NCI-H1436 (cell line): Measurements from ENCODE around the gene GCH1.
"Not testable (repeated sequence)": the region's sequence is repeated elsewhere in the genome, so short reads cannot be mapped to it uniquely, and the experiment has no call there.

Source experiments
- DNase-seq: peaks from one replicate; lab custom pipeline; 2025; lab: John Stamatoyannopoulos, UW

GCH1 gene

DNA sequence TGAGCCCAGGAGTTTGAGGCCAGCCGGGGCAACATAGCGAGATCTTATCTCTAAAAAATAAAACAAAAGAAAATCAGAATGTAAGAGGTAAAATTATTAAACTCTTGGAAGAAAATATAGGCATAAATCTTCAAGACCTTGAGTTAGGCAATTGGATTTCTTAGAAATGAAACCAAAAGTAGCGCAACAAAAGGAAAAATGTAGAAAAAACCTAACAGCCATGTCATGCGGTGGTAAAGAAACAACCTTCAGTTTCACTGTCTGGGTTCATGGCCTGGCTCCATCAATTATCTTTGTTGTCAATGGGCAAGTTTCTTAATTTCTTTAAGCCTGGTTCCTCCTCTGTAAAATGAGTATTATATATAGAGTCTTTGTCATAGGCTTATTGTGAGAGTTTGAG is 5.6 kb upstream of the GCH1 start:
- DNase-seq = no peak

DNA sequence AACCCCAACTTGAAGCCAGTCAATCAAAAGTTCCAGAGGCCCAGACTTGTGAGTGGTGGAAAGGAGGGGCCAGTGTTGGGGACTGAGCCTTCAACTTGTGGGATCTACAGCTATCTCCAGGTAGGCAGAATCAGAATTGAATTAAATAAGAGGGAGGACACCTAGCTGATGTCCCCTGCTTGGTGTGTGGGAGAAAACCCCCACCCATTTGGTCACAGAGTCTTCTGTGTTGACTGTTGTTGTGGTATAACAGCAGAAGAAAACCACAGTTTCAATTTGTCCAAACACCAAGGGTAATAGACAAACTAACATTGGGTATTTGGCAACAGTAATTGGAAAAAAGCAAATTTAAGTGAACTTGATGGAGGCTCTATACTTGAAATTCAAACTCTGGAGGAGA is 3.4 kb upstream of the GCH1 start:
- no peak for DNase-seq

GRCh38 chr14:54902143-54902520 is 494 bp downstream of the GCH1 start:
- peak; percentile 21 for DNase-seq

DNA sequence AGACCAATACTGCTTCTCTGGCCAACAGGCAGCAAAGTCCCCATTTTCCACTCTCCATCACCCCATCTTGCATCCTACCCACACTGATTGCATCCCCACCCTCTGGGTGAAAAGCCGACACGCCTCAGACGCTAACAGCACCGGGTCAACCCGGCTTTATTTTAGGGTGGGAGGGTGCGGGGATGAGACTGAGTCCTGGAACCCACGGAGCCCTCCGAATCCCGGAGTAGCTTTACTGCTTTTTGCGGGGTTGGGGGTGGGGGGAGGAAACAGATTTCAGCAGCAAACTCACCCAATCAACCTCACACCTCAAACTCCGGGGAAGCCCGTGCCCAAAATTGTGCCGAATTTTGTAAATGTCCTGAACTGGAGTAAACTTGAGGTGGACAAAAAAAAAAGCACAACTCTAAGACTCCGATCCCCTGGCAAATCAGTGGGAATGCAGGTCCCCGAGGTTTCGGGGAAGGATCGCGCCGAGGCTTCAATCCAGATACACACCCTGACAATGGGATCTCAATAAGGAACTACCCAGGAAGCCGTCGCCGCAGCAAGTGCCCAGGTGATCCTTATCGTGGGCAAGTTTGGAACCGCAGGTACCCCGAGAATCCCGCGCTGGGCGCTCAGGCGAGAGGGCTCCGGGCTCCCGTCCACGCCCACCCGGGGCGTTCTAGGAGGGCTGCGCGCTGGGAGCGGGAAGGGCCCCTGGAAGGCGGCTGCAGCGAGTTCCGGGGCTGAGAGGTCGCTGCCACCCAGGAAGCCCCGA is 1.1 kb downstream of the GCH1 start:
- no peak for DNase-seq

DNA sequence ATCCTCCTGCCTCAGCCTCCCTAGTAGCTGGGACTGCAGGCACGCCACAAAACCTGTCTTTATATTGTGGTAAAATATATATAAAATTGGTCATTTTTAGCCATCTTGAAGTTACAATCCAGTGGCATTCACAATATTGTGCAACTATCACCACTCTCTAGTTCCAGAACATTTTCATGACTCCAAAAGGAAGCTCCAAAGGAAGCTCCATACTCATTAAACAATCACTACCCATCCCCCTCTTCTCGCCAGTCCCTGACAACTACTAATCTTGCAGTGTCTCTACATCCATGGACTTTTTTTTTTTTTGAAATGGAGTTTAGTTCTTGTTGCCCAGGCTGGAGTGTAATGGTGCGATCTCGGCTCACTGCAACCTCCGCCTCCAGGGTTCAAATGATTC is 3.1 kb downstream of the GCH1 start:
- no peak for DNase-seq

DNA sequence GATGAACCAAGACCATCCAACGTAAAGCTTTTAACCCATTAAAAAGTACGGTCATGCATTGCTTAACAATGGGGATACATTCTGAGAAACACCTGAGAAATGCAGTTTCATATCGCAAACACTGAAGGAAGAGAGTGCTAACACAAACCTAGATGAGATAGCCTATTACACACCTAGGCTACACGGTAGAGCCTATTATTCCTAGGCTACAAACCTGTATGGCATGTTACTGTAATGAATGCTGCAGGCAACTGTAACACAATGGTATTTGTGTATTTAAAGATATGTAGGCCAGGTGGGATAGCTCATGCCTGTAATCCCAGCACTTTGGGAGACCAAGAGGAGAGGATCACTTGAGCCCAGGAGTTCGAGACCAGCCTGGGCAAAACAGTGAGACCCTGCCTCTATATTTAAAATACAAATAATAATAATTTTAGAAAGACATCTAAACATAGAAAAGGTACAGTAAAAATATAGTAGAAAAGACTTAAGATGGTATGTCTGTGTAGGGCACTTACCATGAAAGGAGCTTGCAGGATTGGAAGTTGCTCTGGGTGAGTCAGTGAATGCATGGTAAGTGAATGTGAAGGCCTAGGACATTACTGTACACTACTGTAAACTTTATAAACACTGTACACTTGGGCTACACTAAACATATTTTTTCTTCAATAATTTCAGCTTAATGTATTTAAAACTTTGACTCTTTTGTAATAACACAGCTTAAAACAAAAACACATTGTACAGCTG is 4.6 kb downstream of the GCH1 start:
- DNase-seq = not testable (repeated sequence)

- no peak for DNase-seq
These were observed 6.9 kb downstream of the GCH1 start for GRCh38 chr14:54895683-54896082.

DNA sequence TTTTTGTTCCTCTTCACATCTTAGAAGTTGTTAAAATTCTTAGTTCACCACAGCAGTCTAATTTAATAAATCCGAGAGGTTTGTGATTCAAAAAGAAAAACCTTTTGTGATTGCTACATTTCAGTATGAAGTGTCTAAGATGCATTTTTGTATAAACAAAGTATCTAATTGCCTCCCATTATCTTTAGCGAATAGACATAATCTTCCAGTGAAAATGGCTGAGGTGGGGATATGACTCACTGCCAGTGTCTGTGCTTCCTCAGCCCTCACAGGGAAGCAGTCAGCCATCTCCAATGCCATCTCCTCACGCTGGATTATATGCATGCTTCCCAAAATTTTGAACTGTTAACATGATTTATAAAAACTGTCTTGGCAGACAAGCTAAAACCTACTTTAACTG is 7.6 kb downstream of the GCH1 start:
- DNase-seq = no peak

DNA sequence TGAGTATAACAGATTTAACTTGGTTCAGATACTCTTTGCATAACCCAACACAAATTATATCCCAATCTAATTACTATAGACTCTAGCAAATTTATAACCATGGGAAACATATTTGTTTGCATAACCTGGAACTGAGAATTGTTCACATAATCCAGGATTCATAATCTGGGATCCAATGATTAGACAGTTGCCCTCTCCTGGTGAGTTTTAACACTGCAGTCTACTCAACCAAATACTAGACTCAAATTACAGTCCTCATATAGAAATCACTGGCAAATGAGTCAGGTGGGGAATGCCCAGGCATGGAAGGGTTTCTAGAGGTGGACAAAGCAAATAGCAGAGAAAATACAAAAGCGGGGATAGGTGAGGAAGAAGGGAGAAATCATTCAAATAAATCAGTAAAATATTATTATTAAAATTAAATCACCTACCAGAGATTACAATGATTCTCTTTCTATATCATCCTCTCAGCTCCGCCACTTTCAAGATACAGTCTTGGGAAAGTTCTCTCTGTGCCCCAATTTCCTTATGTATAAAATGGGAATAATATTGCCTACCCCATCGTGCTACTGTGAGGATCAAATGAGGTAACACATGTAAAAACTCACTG is 9.4 kb downstream of the GCH1 start:
- peak; percentile 34 for DNase-seq

GRCh38 chr14:54891471-54892245 is 11.0 kb downstream of the GCH1 start:
- no peak for DNase-seq

- DNase-seq = no peak
These were observed 11.8 kb downstream of the GCH1 start for GRCh38 chr14:54890788-54891187.

GRCh38 chr14:54889919-54890318 is 12.7 kb downstream of the GCH1 start:
- no peak for DNase-seq

DNA sequence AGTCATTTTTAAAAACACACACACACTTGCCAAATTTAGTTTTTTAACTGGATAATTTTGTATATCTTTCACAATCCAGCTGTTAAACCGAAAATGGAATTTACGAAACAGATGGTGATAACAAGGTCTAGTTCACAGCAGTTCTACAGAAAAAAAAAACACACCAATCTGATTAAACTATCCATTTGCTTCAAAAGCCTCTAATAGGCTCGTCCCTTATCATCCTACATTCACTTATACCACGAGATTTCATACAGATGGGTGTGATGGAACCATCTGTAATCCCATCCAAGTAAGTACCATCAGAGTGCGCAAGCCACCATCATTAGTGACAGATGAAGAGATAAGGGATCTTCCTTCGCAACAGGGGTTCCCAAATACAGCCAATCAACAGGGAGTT is 20.1 kb downstream of the GCH1 start:
- DNase-seq = no peak

DNA sequence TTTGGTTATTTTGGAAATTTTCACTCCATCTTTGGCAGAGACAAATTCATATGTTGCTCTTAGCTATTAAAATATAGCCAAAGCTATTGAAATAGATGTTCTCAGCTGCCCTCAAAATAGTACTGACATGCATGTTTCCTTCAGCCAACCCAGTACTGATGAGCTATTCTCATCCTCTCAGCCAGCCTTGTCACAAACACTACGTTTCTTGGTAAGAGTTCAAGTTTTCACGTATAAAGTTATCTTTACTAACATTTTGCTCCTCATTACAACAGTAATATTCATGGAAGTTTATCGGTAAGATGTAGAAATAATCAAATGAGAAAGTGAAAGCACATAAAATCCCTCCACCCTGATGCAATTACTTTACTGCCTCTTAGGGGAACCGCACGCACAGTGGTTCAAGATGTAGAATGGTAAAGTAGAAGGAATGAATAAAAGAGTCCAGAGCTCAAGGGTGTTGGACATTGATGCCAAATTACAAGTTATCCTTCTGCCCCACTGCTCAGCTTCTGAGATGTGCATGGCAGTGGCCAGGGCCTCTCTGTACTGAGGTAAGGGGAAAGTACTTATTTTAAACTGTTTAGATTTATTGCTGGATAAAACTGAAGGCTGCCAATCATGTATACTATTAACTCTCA is 20.7 kb downstream of the GCH1 start:
- no peak for DNase-seq

GRCh38 chr14:54881235-54881760 is 21.3 kb downstream of the GCH1 start:
- no peak for DNase-seq

DNA sequence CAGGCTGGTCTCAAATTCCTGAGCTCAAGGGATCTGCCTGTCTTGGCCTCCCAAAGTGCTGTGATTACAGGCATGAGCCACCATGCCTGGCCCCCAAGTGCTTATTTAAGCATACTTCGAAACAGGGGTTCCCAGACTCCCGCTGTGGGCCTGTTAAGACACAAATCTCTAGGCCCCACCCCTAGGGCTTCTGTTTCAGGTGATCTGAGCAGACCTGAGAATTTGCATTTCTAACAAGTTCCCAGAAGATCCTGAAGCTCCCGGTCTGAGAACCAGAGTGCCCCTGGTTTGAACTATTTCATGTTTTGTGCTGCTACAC is 25.0 kb downstream of the GCH1 start:
- no peak for DNase-seq

GRCh38 chr14:54877015-54877702 is 25.5 kb downstream of the GCH1 start:
- DNase-seq = no peak

GRCh38 chr14:54875648-54876047 is 27.0 kb downstream of the GCH1 start:
- not testable (repeated sequence) for DNase-seq

DNA sequence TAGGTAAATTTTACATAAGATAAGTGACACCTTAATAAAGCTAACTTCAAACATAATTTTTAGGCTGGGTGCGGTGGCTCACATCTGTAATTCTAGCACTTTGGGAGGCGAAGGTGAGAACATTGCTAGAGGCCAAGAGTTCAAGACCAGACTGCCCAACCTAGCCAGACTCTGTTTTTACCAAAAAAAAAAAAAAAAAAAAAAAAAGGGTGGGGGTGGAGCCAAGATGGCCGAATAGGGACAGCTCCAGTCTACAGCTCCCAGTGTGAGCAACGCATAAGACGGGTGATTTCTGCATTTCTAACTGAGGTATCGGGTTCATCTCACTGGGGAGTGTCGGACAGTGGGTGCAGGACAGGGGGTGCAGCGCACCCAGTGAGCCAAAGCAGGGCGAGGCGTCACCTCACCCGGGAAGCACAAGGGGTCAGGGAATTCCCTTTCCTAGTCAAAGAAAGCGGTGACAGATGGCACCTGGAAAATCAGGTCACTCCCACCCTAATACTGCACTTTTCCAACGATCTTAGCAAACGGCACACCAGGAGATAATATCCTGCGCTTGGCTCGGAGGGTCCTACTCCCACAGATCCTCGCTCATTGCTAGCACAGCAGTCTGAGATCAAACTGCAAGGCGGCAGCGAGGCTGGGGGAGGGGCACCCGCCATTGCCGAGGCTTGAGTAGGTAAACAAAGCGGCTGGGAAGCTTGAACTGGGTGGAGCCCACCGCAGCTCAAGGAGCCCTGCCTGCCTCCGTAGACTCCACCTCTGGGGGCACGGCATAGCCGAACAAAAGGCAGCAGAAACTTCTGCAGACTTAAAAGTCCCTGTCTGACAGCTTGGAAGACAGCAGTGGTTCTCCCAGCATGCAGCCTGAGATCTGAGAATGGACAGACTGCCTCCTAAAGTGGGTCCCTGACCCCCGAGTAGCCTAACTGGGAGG is 32.2 kb downstream of the GCH1 start:
- DNase-seq = not testable (repeated sequence)

GRCh38 chr14:54867011-54867410 is 35.6 kb downstream of the GCH1 start:
- no peak for DNase-seq
